ENCODE measurements around the gene ABHD6.
A peak's percentile ranks its signal among the peaks of the same experiment; 100 is the strongest.
"Not testable (repeated sequence)": the region's sequence is repeated elsewhere in the genome, so short reads cannot be mapped to it uniquely, and the experiment has no call there.

ABHD6 gene

GRCh38 chr3:58237238-58237940 is at the start of gene ABHD6:
ABHD6 (plus strand) TSS chr3:58237792; CDS start chr3:58256587, 18,795 bp downstream.
- DNase-seq, result peak; percentile 75

GRCh38 chr3:58188173-58188564 is 49.4 kb upstream of the ABHD6 start:
- no peak for DNase-seq

GRCh38 chr3:58188921-58189451 is 48.6 kb upstream of the ABHD6 start:
- DNase-seq, result no peak

- DNase-seq, result no peak
These were observed 47.9 kb upstream of the ABHD6 start for GRCh38 chr3:58189691-58190090.

- no peak for DNase-seq
These were observed 47.3 kb upstream of the ABHD6 start for GRCh38 chr3:58190291-58190690.

GRCh38 chr3:58190882-58191281 is 46.7 kb upstream of the ABHD6 start:
- no peak for DNase-seq

- no peak for DNase-seq
These were observed 46.1 kb upstream of the ABHD6 start for GRCh38 chr3:58191361-58191991.

GRCh38 chr3:58192069-58192468 is 45.5 kb upstream of the ABHD6 start:
- no peak for DNase-seq

- DNase-seq, result no peak
These were observed 43.7 kb upstream of the ABHD6 start for GRCh38 chr3:58193682-58194407.

- no peak for DNase-seq
These were observed 40.0 kb upstream of the ABHD6 start for GRCh38 chr3:58197588-58197987.

- no peak for DNase-seq
These were observed 39.2 kb upstream of the ABHD6 start for GRCh38 chr3:58198362-58198761.

GRCh38 chr3:58198804-58199203 is 38.8 kb upstream of the ABHD6 start:
- DNase-seq, result no peak

GRCh38 chr3:58200121-58200709 is 37.4 kb upstream of the ABHD6 start:
- no peak for DNase-seq

GRCh38 chr3:58200846-58201355 is 36.7 kb upstream of the ABHD6 start:
- DNase-seq, result no peak

GRCh38 chr3:58201451-58201850 is 36.1 kb upstream of the ABHD6 start:
- not testable (repeated sequence) for DNase-seq

GRCh38 chr3:58202917-58203360 is 34.7 kb upstream of the ABHD6 start:
- DNase-seq, result no peak

GRCh38 chr3:58203541-58203940 is 34.1 kb upstream of the ABHD6 start:
- no peak for DNase-seq

GRCh38 chr3:58204720-58205119 is 32.9 kb upstream of the ABHD6 start:
- no peak for DNase-seq

GRCh38 chr3:58205981-58206380 is 31.6 kb upstream of the ABHD6 start:
- no peak for DNase-seq

GRCh38 chr3:58206406-58207011 is 31.1 kb upstream of the ABHD6 start:
- DNase-seq, result no peak

- DNase-seq, result no peak
These were observed 29.6 kb upstream of the ABHD6 start for GRCh38 chr3:58207954-58208353.

- DNase-seq, result no peak
These were observed 27.7 kb upstream of the ABHD6 start for GRCh38 chr3:58209933-58210332.
